ENCODE measurements around the gene LGALS9.
"Not testable (repeated sequence)": the region's sequence is repeated elsewhere in the genome, so short reads cannot be mapped to it uniquely, and the experiment has no call there.

GRCh38 chr17:27671977-27672480 lies 41.0 kb downstream of the LGALS9 start:
- TF ChIP-seq CTCF (IDR thresholded peaks at IDR 0.05); POLR2AphosphoS5 (IDR thresholded peaks at IDR 0.05; ENCODE audit: low read depth, low read length): not testable (repeated sequence)

Data from Panc1 (cell line).